ENCODE results near the gene FCN2. TPM values are rescaled to one million over a fixed set of nuclear protein-coding genes. Genes with fewer than 3 reads are reported as not detected.

Gene FCN2
- polyA plus RNA-seq, 1 of the 3 experiments (the other 2 are of a cell fraction) = not detected

DNA sequence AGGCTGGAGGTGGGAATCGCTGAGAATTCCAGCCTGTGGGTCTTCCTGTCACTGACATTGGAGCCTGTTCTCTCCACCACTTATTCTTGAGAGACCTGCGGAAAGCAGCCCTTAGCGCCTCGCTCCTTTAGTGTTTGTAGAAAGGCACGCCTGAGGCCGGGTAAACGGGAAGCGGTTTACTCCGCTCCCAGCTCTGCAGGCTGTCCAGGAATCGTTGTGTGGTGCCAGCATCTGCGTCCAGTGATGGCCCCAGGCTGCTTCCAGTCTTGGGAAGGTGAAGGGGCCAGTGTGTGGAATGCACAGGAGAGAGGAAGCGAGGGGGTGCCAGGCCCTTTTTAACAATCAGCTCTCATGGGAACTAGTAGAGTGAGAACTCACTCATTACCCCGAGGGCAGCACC lies 44.6 kb upstream of the FCN2 start:
- H3K27me3 ChIP-seq (ENCODE audit: insufficient read depth) = no peaks in the 10 kb centered on the region
- peaks cover 45% of the 10 kb centered on the region for H4K20me1 ChIP-seq (ENCODE audit: insufficient read depth)
- H3K4me1 ChIP-seq (ENCODE audit: control insufficient read depth in 1 of 2, insufficient read depth in 2 of 2, low read depth in 1 of 2, low read length in 1 of 2) = no peaks in the 10 kb centered on the region
- CTCF ChIA-PET = interaction anchor here (0.7 kb wide), 2 partner anchors 57 to 238 kb away, joined by 3 read pairs; no protein-coding TSS in a partner anchor
- H3K9me2 ChIP-seq = no peaks in the 10 kb centered on the region
- H3K36me3 ChIP-seq (replicated peaks in 1 of 2; ENCODE audit: control insufficient read depth in 1 of 2, insufficient read depth in 2 of 2, low read length in 1 of 2) = peaks cover 50 to 76% of the 10 kb centered on the region in 2 experiments
- no peak overlapping the region for H2AFZ ChIP-seq (ENCODE audit: low read depth)
- POLR2A ChIA-PET = no interaction called here
- 92% methylated on average over 12 of the region's 13 CpGs for WGBS (ENCODE audit: low lambda C conversion rate)
- H3K4me2 ChIP-seq = no peak overlapping the region
- H3K79me2 ChIP-seq (ENCODE audit: insufficient read depth) = no peaks in the 10 kb centered on the region; the same call in 1 of the 2 replicates
- no peak overlapping the region for H3K4me3 ChIP-seq (ENCODE audit: low read depth in 2 of 2, low read length in 1 of 2)
- DNase-seq = no peak
- no peak overlapping the region for H3K9ac ChIP-seq
- H3K9me3 ChIP-seq = no peaks in the 10 kb centered on the region
- TF ChIP-seq RFX5 (IDR thresholded peaks at IDR 0.05; ENCODE audit: low read length) (no peak), MXI1 (IDR thresholded peaks at IDR 0.05; ENCODE audit: low read depth, low read length) (no peak), FOSL2 (IDR thresholded peaks at IDR 0.05; ENCODE audit: borderline replicate concordance, low read depth) (no peak), MEF2A (IDR thresholded peaks at IDR 0.05; ENCODE audit: borderline replicate concordance, low read depth) (no peak), NRF1 (IDR thresholded peaks at IDR 0.05; ENCODE audit: low read depth, low read length) (no peak), FOXJ3 (CRISPR knock-in tag; IDR thresholded peaks at IDR 0.05) (no peak), SMC3 (IDR thresholded peaks at IDR 0.05; ENCODE audit: low read depth, low read length) (no peak)
- TF ChIP-seq, protein P1, sequence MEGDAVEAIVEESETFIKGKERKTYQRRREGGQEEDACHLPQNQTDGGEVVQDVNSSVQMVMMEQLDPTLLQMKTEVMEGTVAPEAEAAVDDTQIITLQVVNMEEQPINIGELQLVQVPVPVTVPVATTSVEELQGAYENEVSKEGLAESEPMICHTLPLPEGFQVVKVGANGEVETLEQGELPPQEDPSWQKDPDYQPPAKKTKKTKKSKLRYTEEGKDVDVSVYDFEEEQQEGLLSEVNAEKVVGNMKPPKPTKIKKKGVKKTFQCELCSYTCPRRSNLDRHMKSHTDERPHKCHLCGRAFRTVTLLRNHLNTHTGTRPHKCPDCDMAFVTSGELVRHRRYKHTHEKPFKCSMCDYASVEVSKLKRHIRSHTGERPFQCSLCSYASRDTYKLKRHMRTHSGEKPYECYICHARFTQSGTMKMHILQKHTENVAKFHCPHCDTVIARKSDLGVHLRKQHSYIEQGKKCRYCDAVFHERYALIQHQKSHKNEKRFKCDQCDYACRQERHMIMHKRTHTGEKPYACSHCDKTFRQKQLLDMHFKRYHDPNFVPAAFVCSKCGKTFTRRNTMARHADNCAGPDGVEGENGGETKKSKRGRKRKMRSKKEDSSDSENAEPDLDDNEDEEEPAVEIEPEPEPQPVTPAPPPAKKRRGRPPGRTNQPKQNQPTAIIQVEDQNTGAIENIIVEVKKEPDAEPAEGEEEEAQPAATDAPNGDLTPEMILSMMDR (IDR thresholded peaks at IDR 0.05) = no peak
- TF ChIP-seq, protein P2, sequence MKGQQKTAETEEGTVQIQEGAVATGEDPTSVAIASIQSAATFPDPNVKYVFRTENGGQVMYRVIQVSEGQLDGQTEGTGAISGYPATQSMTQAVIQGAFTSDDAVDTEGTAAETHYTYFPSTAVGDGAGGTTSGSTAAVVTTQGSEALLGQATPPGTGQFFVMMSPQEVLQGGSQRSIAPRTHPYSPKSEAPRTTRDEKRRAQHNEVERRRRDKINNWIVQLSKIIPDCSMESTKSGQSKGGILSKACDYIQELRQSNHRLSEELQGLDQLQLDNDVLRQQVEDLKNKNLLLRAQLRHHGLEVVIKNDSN (IDR thresholded peaks at IDR 0.05; ENCODE audit: borderline replicate concordance, low read depth) = no peak
- TF ChIP-seq, protein P3, sequence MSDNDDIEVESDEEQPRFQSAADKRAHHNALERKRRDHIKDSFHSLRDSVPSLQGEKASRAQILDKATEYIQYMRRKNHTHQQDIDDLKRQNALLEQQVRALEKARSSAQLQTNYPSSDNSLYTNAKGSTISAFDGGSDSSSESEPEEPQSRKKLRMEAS (IDR thresholded peaks at IDR 0.05; ENCODE audit: low read depth) = no peak
- TF ChIP-seq, protein P4, sequence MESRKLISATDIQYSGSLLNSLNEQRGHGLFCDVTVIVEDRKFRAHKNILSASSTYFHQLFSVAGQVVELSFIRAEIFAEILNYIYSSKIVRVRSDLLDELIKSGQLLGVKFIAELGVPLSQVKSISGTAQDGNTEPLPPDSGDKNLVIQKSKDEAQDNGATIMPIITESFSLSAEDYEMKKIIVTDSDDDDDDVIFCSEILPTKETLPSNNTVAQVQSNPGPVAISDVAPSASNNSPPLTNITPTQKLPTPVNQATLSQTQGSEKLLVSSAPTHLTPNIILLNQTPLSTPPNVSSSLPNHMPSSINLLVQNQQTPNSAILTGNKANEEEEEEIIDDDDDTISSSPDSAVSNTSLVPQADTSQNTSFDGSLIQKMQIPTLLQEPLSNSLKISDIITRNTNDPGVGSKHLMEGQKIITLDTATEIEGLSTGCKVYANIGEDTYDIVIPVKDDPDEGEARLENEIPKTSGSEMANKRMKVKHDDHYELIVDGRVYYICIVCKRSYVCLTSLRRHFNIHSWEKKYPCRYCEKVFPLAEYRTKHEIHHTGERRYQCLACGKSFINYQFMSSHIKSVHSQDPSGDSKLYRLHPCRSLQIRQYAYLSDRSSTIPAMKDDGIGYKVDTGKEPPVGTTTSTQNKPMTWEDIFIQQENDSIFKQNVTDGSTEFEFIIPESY (IDR thresholded peaks at IDR 0.05; ENCODE audit: borderline replicate concordance, low read depth) = no peak
- no peak overlapping the region for H3K27ac ChIP-seq (ENCODE audit: low read depth in 2 of 2, low read length in 1 of 2)
- H3F3A ChIP-seq (replicated peaks; ENCODE audit: insufficient read depth) = peaks cover 11% of the 10 kb centered on the region

DNA sequence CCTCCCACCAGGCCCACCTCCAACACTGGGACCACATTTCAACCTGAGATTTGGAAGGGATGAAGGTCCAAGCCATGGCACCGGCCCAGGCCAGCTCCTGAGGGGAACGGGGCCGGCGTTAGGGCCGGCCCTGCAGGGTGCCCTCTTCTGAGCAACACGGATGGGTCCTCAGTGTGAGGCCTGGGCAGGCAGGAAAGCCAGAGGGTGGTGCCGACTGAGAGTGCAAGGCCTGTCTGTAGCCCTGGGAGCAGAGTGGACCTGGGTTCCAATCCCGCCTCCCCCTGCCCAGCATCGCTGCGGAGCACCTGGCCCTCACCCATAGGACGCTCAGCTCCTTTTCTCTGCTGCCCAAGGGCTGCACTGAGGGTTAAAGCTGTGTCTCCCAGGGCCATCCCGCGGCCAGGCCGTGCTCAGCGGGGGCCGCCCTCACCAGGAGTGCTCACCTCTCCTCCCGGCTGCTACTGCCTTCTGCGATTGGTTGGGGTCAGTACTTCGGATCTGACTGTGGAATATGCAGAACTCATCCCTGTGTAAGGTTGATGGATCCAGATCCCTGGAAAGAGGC lies 44.1 kb upstream of the FCN2 start:
- Histone ChIP-seq H3F3A (replicated peaks; ENCODE audit: insufficient read depth) (peaks cover 12% of the 10 kb centered on the region), H3K36me3 (replicated peaks in 1 of 2; ENCODE audit: control insufficient read depth in 1 of 2, insufficient read depth in 2 of 2, low read length in 1 of 2) (peaks cover 51 to 77% of the 10 kb centered on the region in 2 experiments), H3K9me2 (no peaks in the 10 kb centered on the region), H3K9me3 (no peaks in the 10 kb centered on the region), H3K27ac (ENCODE audit: low read depth in 2 of 2, low read length in 1 of 2) (no peak overlapping the region), H4K20me1 (ENCODE audit: insufficient read depth) (peaks cover 49% of the 10 kb centered on the region), H3K9ac (no peak overlapping the region), H2AFZ (ENCODE audit: low read depth) (no peak overlapping the region), H3K79me2 (ENCODE audit: insufficient read depth) (no peaks in the 10 kb centered on the region; the same call in 1 of the 2 replicates), H3K4me3 (ENCODE audit: low read depth in 2 of 2, low read length in 1 of 2) (no peak overlapping the region), H3K27me3 (ENCODE audit: insufficient read depth) (no peaks in the 10 kb centered on the region), H3K4me1 (ENCODE audit: control insufficient read depth in 1 of 2, insufficient read depth in 2 of 2, low read depth in 1 of 2, low read length in 1 of 2) (no peaks in the 10 kb centered on the region), H3K4me2 (no peak overlapping the region)
- 95% methylated on average over 15 of the region's 19 CpGs for WGBS (ENCODE audit: low lambda C conversion rate)
- ChIA-PET POLR2A (no interaction called here), CTCF (interaction anchor here (0.7 kb wide), 1 partner anchor 237 kb away, joined by 3 read pairs; no protein-coding TSS in a partner anchor)
- DNase-seq = no peak
- TF ChIP-seq ELF1 (IDR thresholded peaks at IDR 0.05) (no peak), FOSL2 (IDR thresholded peaks at IDR 0.05; ENCODE audit: borderline replicate concordance, low read depth) (no peak), JUND (IDR thresholded peaks at IDR 0.05) (no peak), GATA2 (CRISPR knock-in tag; IDR thresholded peaks at IDR 0.05) (no peak), CHD2 (IDR thresholded peaks at IDR 0.05; ENCODE audit: low read length, partially characterized antibody) (no peak), TEAD4 (IDR thresholded peaks at IDR 0.05; ENCODE audit: borderline replicate concordance, insufficient read depth) (no peak), TAF1 (IDR thresholded peaks at IDR 0.05; ENCODE audit: borderline replicate concordance, low read depth, low read length) (no peak), GABPA (IDR thresholded peaks at IDR 0.05; ENCODE audit: low read depth) (no peak)
- TF ChIP-seq, protein P1 (IDR thresholded peaks at IDR 0.05) = no peak
- TF ChIP-seq, protein P5, sequence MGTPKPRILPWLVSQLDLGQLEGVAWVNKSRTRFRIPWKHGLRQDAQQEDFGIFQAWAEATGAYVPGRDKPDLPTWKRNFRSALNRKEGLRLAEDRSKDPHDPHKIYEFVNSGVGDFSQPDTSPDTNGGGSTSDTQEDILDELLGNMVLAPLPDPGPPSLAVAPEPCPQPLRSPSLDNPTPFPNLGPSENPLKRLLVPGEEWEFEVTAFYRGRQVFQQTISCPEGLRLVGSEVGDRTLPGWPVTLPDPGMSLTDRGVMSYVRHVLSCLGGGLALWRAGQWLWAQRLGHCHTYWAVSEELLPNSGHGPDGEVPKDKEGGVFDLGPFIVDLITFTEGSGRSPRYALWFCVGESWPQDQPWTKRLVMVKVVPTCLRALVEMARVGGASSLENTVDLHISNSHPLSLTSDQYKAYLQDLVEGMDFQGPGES (IDR thresholded peaks at IDR 0.05; ENCODE audit: low read depth, low read length) = no peak
